OCI-LY7 (cell line): Measurements from ENCODE around the gene COPG1. TPM values are rescaled to one million over a fixed set of nuclear protein-coding genes. Genes with fewer than 3 reads are reported as not detected.

ENCODE experiments used
- BruUV-seq: library from RNA; stranded (reverse); fragments of 400-500 nt; replicated peaks from 2 replicates; lab custom pipeline; 2021; lab: Mats Ljungman, UMichigan
- CTCF ChIA-PET: fragments of 300-600 bp; sonication (Branson Sonifier 250); formaldehyde crosslinking; loops from one replicate; lab custom pipeline; 2022; ENCODE audit warnings: antibody characterized with exemption; ENCODE audit not compliant: unreplicated experiment; lab: Charles Lee
- POLR2A ChIA-PET: fragments of 300-600 bp; sonication (Branson Sonifier 250); formaldehyde crosslinking; loops from one replicate; lab custom pipeline; 2022; ENCODE audit warnings: antibody characterized with exemption; lab: Charles Lee
- DNase-seq: peaks from one replicate; pipeline ENCODE4 v3.0.0-alpha.2; 2015; ENCODE audit warnings: low spot score
- H2AFZ ChIP-seq: fragments of 200-600 bp; sonication (generic), shearing (Covaris generic); 2 replicates; pipeline ENCODE4 v1.6.1; 2014; ENCODE audit warnings: mild to moderate bottlenecking, antibody characterized with exemption, low read length, moderate library complexity
- H3K27ac ChIP-seq: fragments of 200-600 bp; sonication (generic); 2 replicates; pipeline ENCODE4 v1.5.1; 2014; ENCODE audit warnings: mixed run types, low read depth, mild to moderate bottlenecking, moderate library complexity, low read length, inconsistent platforms; ENCODE audit not compliant: poor library complexity, severe bottlenecking
- H3K36me3 ChIP-seq: fragments of 200-600 bp; sonication (generic); 2 replicates; pipeline ENCODE4 v1.6.1; 2014; ENCODE audit warnings: mild to moderate bottlenecking, antibody characterized with exemption, low read length, moderate library complexity, mixed read lengths; ENCODE audit not compliant: insufficient read depth
- H3K4me1 ChIP-seq: fragments of 200-600 bp; sonication (generic); 2 replicates; pipeline ENCODE4 v1.5.1; 2014; ENCODE audit warnings: mild to moderate bottlenecking, low read length; ENCODE audit not compliant: insufficient read depth, poor library complexity, severe bottlenecking
- H3K4me2 ChIP-seq: fragments of 200-600 bp; sonication (generic); 2 replicates; pipeline ENCODE4 v1.6.1; 2014; ENCODE audit warnings: mild to moderate bottlenecking, low read length
- H3K4me3 ChIP-seq: fragments of 200-600 bp; sonication (generic); 2 replicates; pipeline ENCODE4 v1.5.1; 2014; ENCODE audit warnings: mild to moderate bottlenecking, low read depth, low read length; ENCODE audit not compliant: poor library complexity, severe bottlenecking
- H3K79me2 ChIP-seq: fragments of 200-600 bp; sonication (generic); 2 replicates; pipeline ENCODE4 v1.6.1; 2016; ENCODE audit warnings: low read depth, mild to moderate bottlenecking, low read length, moderate library complexity, mixed read lengths; ENCODE audit not compliant: insufficient read depth
- H3K9me2 ChIP-seq: fragments of 200-600 bp; sonication (generic); 2 replicates; pipeline ENCODE4 v1.6.1; 2016; ENCODE audit warnings: mild to moderate bottlenecking, low read length, mixed read lengths; ENCODE audit not compliant: insufficient read depth
- H3K9me3 ChIP-seq: fragments of 200-600 bp; sonication (generic); 2 replicates; pipeline ENCODE4 v1.6.1; 2014; ENCODE audit warnings: mild to moderate bottlenecking, mixed run types, low read length, mixed read lengths
- H4K20me1 ChIP-seq: fragments of 200-600 bp; sonication (generic); 2 replicates; pipeline ENCODE4 v1.6.1; 2014; ENCODE audit warnings: mild to moderate bottlenecking, antibody characterized with exemption, low read length, moderate library complexity, mixed read lengths; ENCODE audit not compliant: insufficient read depth
- EZH2phosphoT487 ChIP-seq: fragments of 200-600 bp; sonication (generic); IDR thresholded peaks from 2 replicates; pipeline ENCODE4 v1.6.1; 2018; ENCODE audit warnings: low read depth, borderline replicate concordance, mild to moderate bottlenecking, mixed run types, antibody characterized with exemption, low read length, moderate library complexity, mixed read lengths
- intact Hi-C: fragments of 100-400 bp; cut with micrococcal nuclease; formaldehyde crosslinking; loops from one replicate; pipeline ENCODE4 v1.10.0; 2022; ENCODE audit not compliant: unreplicated experiment
- total RNA-seq, 2 experiments: library from RNA; depleted of rRNA in 1 of 2; stranded (reverse); fragments of >200 nt in 1 of 2; shearing (Covaris generic) in 1 of 2; gene quantifications; 2 replicates each; pipeline ENCODE4 v1.2.3, GENCODE V29; 2014 to 2022
- TF ChIP-seq, protein P1 (sequence below): fragments of 200-600 bp; sonication (generic); conservative IDR thresholded peaks from 2 replicates; pipeline ENCODE4 v1.5.1; 2014; ENCODE audit warnings: mild to moderate bottlenecking, antibody characterized with exemption, low read length, moderate library complexity, mixed read lengths

COPG1 gene
- total RNA-seq, 2 experiments from 2014 or later: 91.9 to 182 TPM

DNA sequence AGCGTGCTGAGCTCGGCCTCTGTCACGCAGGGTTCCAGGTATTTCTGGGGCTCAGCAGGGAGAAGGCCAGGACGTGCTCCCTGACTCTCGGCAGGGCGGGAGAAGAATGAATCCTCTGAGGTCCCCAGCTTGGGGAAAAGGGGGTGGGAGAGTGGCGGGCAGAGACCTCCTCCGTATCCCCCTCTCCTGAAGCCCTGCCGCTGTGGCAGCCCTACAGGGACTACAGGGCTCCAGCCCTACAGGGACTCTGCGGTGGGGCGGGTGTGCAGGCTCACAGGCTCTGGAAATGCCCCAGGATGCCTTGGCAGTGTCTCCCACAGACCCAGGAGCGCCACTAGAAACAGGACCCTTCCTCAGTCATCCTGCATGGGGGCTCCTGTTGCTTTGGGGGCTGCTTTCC is 75.4 kb downstream of the COPG1 start:
- Histone ChIP-seq H3K4me3 (no peak overlapping the region), H3K36me3 (no peaks in the 10 kb centered on the region), H3K9me2 (no peaks in the 10 kb centered on the region), H3K9me3 (no peaks in the 10 kb centered on the region), H3K4me2 (no peak overlapping the region), H3K4me1 (peaks cover 6% of the 10 kb centered on the region), H3K79me2 (no peaks in the 10 kb centered on the region), H4K20me1 (no peaks in the 10 kb centered on the region), H2AFZ (no peak overlapping the region), H3K27ac (no peak overlapping the region)
- no TSS peak for BruUV-seq
- TF ChIP-seq, protein P1, sequence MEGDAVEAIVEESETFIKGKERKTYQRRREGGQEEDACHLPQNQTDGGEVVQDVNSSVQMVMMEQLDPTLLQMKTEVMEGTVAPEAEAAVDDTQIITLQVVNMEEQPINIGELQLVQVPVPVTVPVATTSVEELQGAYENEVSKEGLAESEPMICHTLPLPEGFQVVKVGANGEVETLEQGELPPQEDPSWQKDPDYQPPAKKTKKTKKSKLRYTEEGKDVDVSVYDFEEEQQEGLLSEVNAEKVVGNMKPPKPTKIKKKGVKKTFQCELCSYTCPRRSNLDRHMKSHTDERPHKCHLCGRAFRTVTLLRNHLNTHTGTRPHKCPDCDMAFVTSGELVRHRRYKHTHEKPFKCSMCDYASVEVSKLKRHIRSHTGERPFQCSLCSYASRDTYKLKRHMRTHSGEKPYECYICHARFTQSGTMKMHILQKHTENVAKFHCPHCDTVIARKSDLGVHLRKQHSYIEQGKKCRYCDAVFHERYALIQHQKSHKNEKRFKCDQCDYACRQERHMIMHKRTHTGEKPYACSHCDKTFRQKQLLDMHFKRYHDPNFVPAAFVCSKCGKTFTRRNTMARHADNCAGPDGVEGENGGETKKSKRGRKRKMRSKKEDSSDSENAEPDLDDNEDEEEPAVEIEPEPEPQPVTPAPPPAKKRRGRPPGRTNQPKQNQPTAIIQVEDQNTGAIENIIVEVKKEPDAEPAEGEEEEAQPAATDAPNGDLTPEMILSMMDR: no peak
- no peak for TF ChIP-seq EZH2phosphoT487
- intact Hi-C loops: loop anchor here (5.0 kb wide), 1 partner anchor 273 kb away; no protein-coding TSS in a partner anchor
- no peak for DNase-seq
- ChIA-PET CTCF (no interaction called here), POLR2A (no interaction called here)

DNA sequence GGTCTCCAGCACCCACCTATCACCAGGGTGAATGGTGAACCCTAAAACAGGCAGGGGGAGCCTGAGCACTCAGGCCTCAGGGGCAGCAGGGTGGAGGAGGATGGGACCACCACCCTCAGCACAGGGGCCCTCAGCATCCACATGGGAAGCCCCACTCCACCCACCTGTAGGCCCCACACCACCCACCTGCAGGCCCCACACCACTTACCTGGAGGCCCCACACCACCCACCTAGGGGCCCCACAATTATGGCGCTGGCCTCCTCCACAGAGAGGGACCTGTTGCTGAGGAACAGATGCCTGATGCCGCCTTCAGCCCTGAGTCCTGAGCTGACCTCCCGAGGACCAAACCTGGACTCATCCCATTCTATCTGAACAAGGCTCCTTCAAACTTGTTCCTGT is 76.0 kb downstream of the COPG1 start:
- ChIA-PET CTCF (no interaction called here), POLR2A (no interaction called here)
- no peak overlapping the region for H3K27ac ChIP-seq
- H3K9me3 ChIP-seq: no peaks in the 10 kb centered on the region
- DNase-seq: no peak
- no peak overlapping the region for H2AFZ ChIP-seq
- no peak overlapping the region for H3K4me2 ChIP-seq
- H3K79me2 ChIP-seq: no peaks in the 10 kb centered on the region
- no peaks in the 10 kb centered on the region for H3K36me3 ChIP-seq
- H3K4me3 ChIP-seq: no peak overlapping the region
- H4K20me1 ChIP-seq: no peaks in the 10 kb centered on the region
- H3K4me1 ChIP-seq: peaks cover 10% of the 10 kb centered on the region
- intact Hi-C loops: loop anchor here (5.0 kb wide), 1 partner anchor 273 kb away; no protein-coding TSS in a partner anchor
- no peak for TF ChIP-seq EZH2phosphoT487
- TF ChIP-seq, protein P1: no peak
- BruUV-seq: no TSS peak
- H3K9me2 ChIP-seq: no peaks in the 10 kb centered on the region

DNA sequence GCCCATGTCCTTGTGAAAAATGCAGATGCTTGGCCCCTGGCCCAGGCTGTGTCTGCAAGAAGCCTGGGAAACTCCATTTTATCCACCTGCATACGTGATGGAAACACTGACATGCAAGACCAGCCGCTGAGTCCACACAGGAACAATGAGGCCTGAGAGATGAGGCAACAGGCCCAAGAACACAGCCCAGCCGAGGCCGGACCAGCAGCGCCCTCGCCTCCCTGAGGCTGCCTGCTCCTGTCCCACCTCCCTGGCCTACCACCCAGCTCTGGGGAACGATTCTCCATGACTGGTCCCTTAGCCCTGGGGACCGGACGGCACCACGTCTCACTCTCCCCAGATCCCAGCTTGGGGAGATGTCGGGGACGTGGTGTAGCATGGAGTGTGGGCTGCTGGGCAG is 76.7 kb downstream of the COPG1 start:
- intact Hi-C loops: loop anchor here (5.0 kb wide), 1 partner anchor 274 kb away; no protein-coding TSS in a partner anchor
- Histone ChIP-seq H3K79me2 (no peaks in the 10 kb centered on the region), H3K36me3 (no peaks in the 10 kb centered on the region), H3K27ac (no peak overlapping the region), H2AFZ (no peak overlapping the region), H3K9me2 (no peaks in the 10 kb centered on the region), H4K20me1 (no peaks in the 10 kb centered on the region), H3K4me1 (peaks cover 16% of the 10 kb centered on the region), H3K4me3 (no peak overlapping the region), H3K9me3 (no peaks in the 10 kb centered on the region), H3K4me2 (no peak overlapping the region)
- ChIA-PET POLR2A (no interaction called here), CTCF (interaction anchor here (0.7 kb wide), 1 partner anchor 8 kb away, joined by 3 read pairs; no protein-coding TSS in a partner anchor)
- TF ChIP-seq, protein P1: no peak
- BruUV-seq: no TSS peak
- DNase-seq: no peak
